HepG2 (cell line): ENCODE measurements around the gene TADA2A. TPM values are rescaled to one million over a fixed set of nuclear protein-coding genes. Genes with fewer than 3 reads are reported as not detected.

Experiments
- KAT8 ChIP-seq: IDR thresholded peaks from 2 replicates; pipeline ENCODE4 v1.6.1; 2016; ENCODE audit warnings: missing genetic modification reagents, missing compliant biosample characterization
- KMT2A ChIP-seq: sonication (generic); formaldehyde crosslinking; IDR thresholded peaks from 2 replicates; pipeline ENCODE4 v1.4.0; 2020; ENCODE audit warnings: missing genetic modification reagents
- PAXIP1 ChIP-seq: sonication (generic); formaldehyde crosslinking; conservative IDR thresholded peaks from 2 replicates; pipeline ENCODE4 v1.4.0; 2020; ENCODE audit warnings: mild to moderate bottlenecking, missing genetic modification reagents, moderate library complexity
- SKIL ChIP-seq: sonication (generic); formaldehyde crosslinking; IDR thresholded peaks from 2 replicates; pipeline ENCODE4 v1.8.0; 2022; ENCODE audit warnings: missing genetic modification reagents, mild to moderate bottlenecking, moderate library complexity, borderline replicate concordance
- SNAPC4 ChIP-seq: sonication (generic); formaldehyde crosslinking; IDR thresholded peaks from 2 replicates; pipeline ENCODE4 v1.4.0; 2020; ENCODE audit warnings: mild to moderate bottlenecking, missing genetic modification reagents
- WIZ ChIP-seq: sonication (generic); formaldehyde crosslinking; IDR thresholded peaks from 2 replicates; pipeline ENCODE4 v1.5.1; 2020; ENCODE audit warnings: mild to moderate bottlenecking, missing genetic modification reagents
- ZBTB2 ChIP-seq: sonication (generic); formaldehyde crosslinking; IDR thresholded peaks from 2 replicates; pipeline ENCODE4 v1.8.0; 2022; ENCODE audit warnings: low read depth, missing genetic modification reagents
- ZNF749 ChIP-seq: sonication (generic); formaldehyde crosslinking; IDR thresholded peaks from 2 replicates; pipeline ENCODE4 v1.8.0; 2022; ENCODE audit warnings: mild to moderate bottlenecking, missing genetic modification reagents, moderate library complexity, borderline replicate concordance
- ZNF792 ChIP-seq: IDR thresholded peaks from 2 replicates; pipeline ENCODE4 v1.6.1; 2016
- polyA plus RNA-seq, 8 experiments: library from polyadenylated mRNA; depleted of rRNA in 3 of 8; stranded (reverse) in 7 of 8; unstranded in 1 of 8; fragments of >200 nt; fragmentation: Illumina TruSeq in 4 of 8; extraction: Trizol in 4 of 8; gene quantifications; 2 replicates each; pipeline versions ENCODE4 v1.2.1 to v1.2.3, GENCODE V29; 2011 to 2016; ENCODE audit warnings: low read depth in 4 of 8, missing spikeins in 1 of 8, mixed read lengths in 1 of 8; ENCODE audit not compliant: insufficient read depth in 1 of 8
- total RNA-seq, 5 experiments: library from RNA; depleted of rRNA; stranded (reverse); fragments of >200 nt; fragmentation: Illumina TruSeq; extraction: Trizol; gene quantifications; 2 replicates each; pipeline ENCODE4 v1.2.3, GENCODE V29; 2016; ENCODE audit warnings: low read depth in 1 of 5

The TADA2A gene
- total and polyA plus RNA-seq, 2 of the 13 experiments (the other 11 are each of a cell fraction or from before 2014, with no cell fraction given): 8.0 to 14.0 TPM

- TF ChIP-seq PAXIP1 (CRISPR knock-in tag): no peak
- no peak for TF ChIP-seq ZNF792 (CRISPR knock-in tag)
- no peak for TF ChIP-seq KMT2A (CRISPR knock-in tag)
- TF ChIP-seq ZBTB2 (CRISPR knock-in tag): peak; percentile 69
- peak; percentile 70; the same call in 1 of the 2 replicates for TF ChIP-seq ZNF749 (CRISPR knock-in tag)
- TF ChIP-seq WIZ (CRISPR knock-in tag): no peak
- TF ChIP-seq SKIL (CRISPR knock-in tag): no peak
- no peak for TF ChIP-seq SNAPC4 (CRISPR knock-in tag)
- 0 out of 2 replicates have a peak, but pooled peaks have one; percentile 50 for TF ChIP-seq KAT8 (CRISPR knock-in tag)
Measured at GRCh38 chr17:37489197-37490001, 82.7 kb downstream of the TADA2A start, which contains the start of gene DUSP14 (continued).
